Endothelial cell of umbilical vein (primary cell): Measurements from ENCODE around the gene FCGR3A.
"Not testable (repeated sequence)": the region's sequence is repeated elsewhere in the genome, so short reads cannot be mapped to it uniquely, and the experiment has no call there.

Source experiments
- CTCF ChIP-seq, 2 donors: IDR thresholded peaks; 1 replicate in 1 of 2; 2 replicates in 1 of 2; pipeline ENCODE4 v1.5.1; 2011; ENCODE audit warnings: low read length in 2 of 2, mild to moderate bottlenecking in 2 of 2, moderate library complexity in 2 of 2, control low read depth in 1 of 2, inconsistent platforms in 1 of 2, low read depth in 1 of 2; ENCODE audit not compliant: insufficient read depth in 1 of 2; ENCODE audit errors: extremely low read depth in 1 of 2
- MAX ChIP-seq: IDR thresholded peaks from 2 replicates; pipeline ENCODE4 v1.6.1; 2011; ENCODE audit not compliant: insufficient read depth, insufficient read length
- POLR2A ChIP-seq: IDR thresholded peaks from 2 replicates; pipeline ENCODE4 v1.6.1; 2012; ENCODE audit warnings: low read depth, mild to moderate bottlenecking, control low read depth, low read length

- TF ChIP-seq MAX; CTCF (IDR thresholded peaks at IDR 0.05; ENCODE audit: extremely low read depth in 1 of 2, insufficient read depth in 1 of 2, low read depth in 1 of 2, low read length in 2 of 2); POLR2A: not testable (repeated sequence)
Observed at GRCh38 chr1:161589365-161589764, 39.7 kb upstream of the FCGR3A start.
